Fibroblast of pulmonary artery (primary cell): ENCODE measurements around the gene SYNRG.

Experiments used
- DNase-seq: peaks from one replicate; pipeline ENCODE4 v3.0.0-alpha.2; 2010; ENCODE audit warnings: low read depth
- H3K4me3 ChIP-seq: replicated peaks from 2 replicates; pipeline ENCODE4 v1.5.1; 2011; ENCODE audit warnings: low read depth, mild to moderate bottlenecking, control low read depth, low read length, moderate library complexity
- CTCF ChIP-seq: IDR thresholded peaks from 2 replicates; pipeline ENCODE4 v1.5.1; 2011; ENCODE audit warnings: mild to moderate bottlenecking, control low read depth, low read length, inconsistent platforms; ENCODE audit errors: missing control alignments

The SYNRG gene

DNA sequence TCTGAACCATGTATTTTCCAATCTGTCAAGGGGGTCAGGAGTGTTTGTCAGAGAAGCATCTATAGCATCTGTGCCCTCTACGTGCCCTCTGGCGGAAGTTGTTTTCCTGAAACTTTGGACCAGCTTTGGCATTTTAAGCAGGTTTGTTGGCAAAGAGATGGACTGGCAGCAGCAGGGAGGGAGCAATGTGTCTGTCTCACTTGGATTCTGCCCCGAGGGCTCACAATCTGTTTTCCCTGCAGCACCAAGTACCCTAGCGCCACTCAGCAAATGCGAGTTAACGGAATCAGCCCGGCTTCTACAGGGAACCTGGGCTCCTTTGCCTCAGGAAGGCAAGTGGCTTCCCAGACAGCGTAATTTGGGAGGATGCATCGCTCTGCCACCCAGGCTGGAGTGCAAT, 102.1 kb downstream of the SYNRG start:
- no peak overlapping the region for H3K4me3 ChIP-seq
- no peak for DNase-seq
- no peak for TF ChIP-seq CTCF

DNA sequence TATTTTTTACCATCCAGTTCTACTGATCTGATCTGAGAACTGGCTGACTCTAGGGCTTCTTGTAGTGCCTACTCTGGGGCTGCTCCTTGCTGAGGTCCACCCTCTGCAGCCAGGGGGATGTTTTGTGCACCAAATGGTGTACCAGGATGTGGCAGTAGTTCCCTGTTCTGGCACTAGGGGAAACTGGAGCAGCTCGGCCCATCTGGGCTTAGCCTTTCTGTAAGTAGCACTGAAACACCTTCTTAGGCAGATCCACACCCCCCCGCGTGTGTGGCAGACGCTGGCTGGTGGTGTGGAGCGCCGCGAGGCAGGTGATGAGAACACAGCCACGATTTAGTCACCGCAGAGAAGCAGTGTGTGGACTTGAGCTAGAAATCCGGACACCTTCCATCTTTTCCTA, 102.5 kb downstream of the SYNRG start:
- no peak overlapping the region for H3K4me3 ChIP-seq

GRCh38 chr17:37505333-37505732, 103.9 kb downstream of the SYNRG start:
- H3K4me3 ChIP-seq = no peak overlapping the region
- DNase-seq = no peak
- TF ChIP-seq CTCF = no peak

More for the DNA sequence above, 102.5 kb downstream of the SYNRG start:
- peak; percentile 43 for DNase-seq
- peak; percentile 63 for TF ChIP-seq CTCF

GRCh38 chr17:37503148-37503547, 106.1 kb downstream of the SYNRG start:
- H3K4me3 ChIP-seq = no peak overlapping the region
- DNase-seq = no peak
- no peak for TF ChIP-seq CTCF

DNA sequence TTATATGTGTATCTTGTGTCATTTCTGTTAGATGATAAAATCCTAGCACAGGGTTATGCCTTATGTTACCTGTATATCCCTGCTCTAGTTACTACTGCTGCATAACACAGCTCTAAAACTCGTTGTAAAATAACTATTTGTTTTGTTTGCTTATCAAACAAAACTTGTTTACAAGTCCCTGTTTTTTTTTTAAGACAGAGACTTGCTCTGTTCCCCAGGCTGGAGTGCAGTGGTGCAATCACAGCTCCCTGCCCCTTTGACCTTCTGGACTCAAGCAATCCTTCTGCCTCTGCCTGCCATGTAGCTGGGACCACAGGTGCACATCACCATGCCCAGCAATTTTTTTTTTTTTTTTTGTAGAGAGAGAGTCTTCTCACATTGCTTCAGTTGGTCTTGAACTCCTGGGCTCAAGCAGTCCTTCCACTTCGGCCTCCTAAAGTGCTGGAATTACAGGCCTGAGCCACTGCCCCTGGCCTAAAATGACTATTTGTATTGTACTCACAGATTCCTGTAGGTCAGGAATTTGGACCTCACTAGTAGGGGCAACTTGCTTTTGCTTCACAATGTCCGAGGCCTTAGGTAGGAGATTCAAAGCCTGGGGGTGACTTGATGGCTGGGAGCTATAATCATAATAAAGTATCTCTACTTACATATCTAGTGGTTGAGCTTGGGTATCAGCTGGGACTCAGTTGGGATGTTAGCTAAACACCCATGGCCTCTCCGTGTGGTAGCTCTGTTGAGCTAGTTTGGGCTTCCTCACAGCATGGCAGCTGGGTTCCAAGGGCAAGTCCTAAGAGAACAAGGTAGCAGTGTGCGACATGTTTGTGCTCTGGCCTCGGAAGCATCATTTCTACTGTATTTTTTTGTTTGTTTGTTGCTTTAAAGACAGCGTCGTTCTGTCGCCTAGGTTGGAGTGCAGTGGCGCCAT, 106.9 kb downstream of the SYNRG start:
- TF ChIP-seq CTCF = no peak
- no peak for DNase-seq
- H3K4me3 ChIP-seq = no peak overlapping the region

GRCh38 chr17:37500378-37500777, 108.8 kb downstream of the SYNRG start:
- DNase-seq = no peak
- no peak for TF ChIP-seq CTCF
- H3K4me3 ChIP-seq = no peak overlapping the region

DNA sequence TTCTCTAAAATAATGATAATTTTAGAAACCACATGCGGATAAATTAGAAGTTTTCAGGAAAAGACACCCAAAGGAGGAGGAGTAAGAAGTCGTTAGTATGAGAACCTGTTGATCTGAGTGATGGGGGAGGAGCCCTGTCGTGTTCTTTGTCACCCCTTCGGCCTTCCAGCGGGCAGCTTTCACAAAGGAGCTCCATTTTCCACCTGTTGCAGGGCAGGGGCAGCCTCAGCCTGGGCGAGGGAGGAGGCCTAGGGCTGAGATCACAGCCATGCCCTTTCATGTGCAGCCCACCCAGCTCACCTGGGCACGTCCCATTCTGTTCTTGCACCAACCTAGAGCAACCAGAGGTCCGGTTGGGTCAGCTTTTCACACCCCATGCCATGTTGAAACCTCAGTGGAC, 114.2 kb downstream of the SYNRG start:
- no peak for TF ChIP-seq CTCF
- no peak overlapping the region for H3K4me3 ChIP-seq
- DNase-seq = no peak
